Mesenchymal stem cell (in vitro differentiated cells and primary cell): ENCODE results near the gene ZC3H18.

Experiments
- DNase-seq: peaks from one replicate; pipeline ENCODE4 v3.0.0-alpha.2; 2013
- H2AFZ ChIP-seq: one replicate; pipeline ENCODE4 v1.6.1; 2013; ENCODE audit warnings: low read depth, mild to moderate bottlenecking, control low read depth, inconsistent platforms, low read length, moderate library complexity
- H2AK5ac ChIP-seq: 2 replicates; pipeline ENCODE4 v1.6.1; 2013; ENCODE audit warnings: low read length, moderate library complexity, mild to moderate bottlenecking, inconsistent platforms; ENCODE audit not compliant: severe bottlenecking
- H2BK120ac ChIP-seq: one replicate; pipeline ENCODE4 v1.6.1; 2013; ENCODE audit warnings: low read depth, mild to moderate bottlenecking, inconsistent platforms, low read length, moderate library complexity
- H2BK12ac ChIP-seq, 2 experiments: one replicate each; pipeline ENCODE4 v1.6.1; 2013; ENCODE audit warnings: inconsistent platforms in 2 of 2, low read length in 2 of 2, mild to moderate bottlenecking in 2 of 2, moderate library complexity in 2 of 2, control low read depth in 1 of 2
- H2BK15ac ChIP-seq: one replicate; pipeline ENCODE4 v1.6.1; 2013; ENCODE audit warnings: mild to moderate bottlenecking, low read depth, inconsistent platforms; ENCODE audit not compliant: poor library complexity, severe bottlenecking
- H2BK5ac ChIP-seq: 2 replicates; pipeline ENCODE4 v1.6.1; 2013; ENCODE audit warnings: low read depth, mild to moderate bottlenecking, low read length, control low read depth, inconsistent platforms; ENCODE audit not compliant: poor library complexity, severe bottlenecking
- H3K14ac ChIP-seq, 2 experiments: one replicate each; pipeline ENCODE4 v1.6.1; 2013; ENCODE audit warnings: inconsistent platforms in 2 of 2, low read length in 2 of 2, control low read depth in 1 of 2, mild to moderate bottlenecking in 1 of 2, moderate library complexity in 1 of 2
- H3K18ac ChIP-seq, 2 experiments: one replicate each; pipeline ENCODE4 v1.6.1; 2013; ENCODE audit warnings: inconsistent platforms in 2 of 2, low read length in 2 of 2, control low read depth in 1 of 2, low read depth in 1 of 2, mild to moderate bottlenecking in 1 of 2
- H3K23ac ChIP-seq, 2 experiments: one replicate each; pipeline ENCODE4 v1.6.1; 2013; ENCODE audit warnings: inconsistent platforms in 2 of 2, low read length in 2 of 2, mild to moderate bottlenecking in 2 of 2, moderate library complexity in 2 of 2, control low read depth in 1 of 2
- H3K27ac ChIP-seq: 2 replicates; pipeline ENCODE4 v1.5.1; 2013; ENCODE audit warnings: mild to moderate bottlenecking, moderate library complexity, low read length, control low read depth, inconsistent platforms; ENCODE audit not compliant: poor library complexity, severe bottlenecking
- H3K27me3 ChIP-seq, 2 experiments: 2 replicates each; pipeline versions ENCODE4 v1.6.1 to v1.7.0; 2013; ENCODE audit warnings: low read length in 2 of 2, mild to moderate bottlenecking in 2 of 2, moderate library complexity in 2 of 2, control low read depth in 1 of 2, inconsistent platforms in 1 of 2; ENCODE audit not compliant: control insufficient read depth in 1 of 2, insufficient read depth in 1 of 2
- H3K36me3 ChIP-seq, 2 experiments: 2 replicates each; pipeline versions ENCODE4 v1.6.1 to v1.7.0; 2013; ENCODE audit warnings: low read length in 2 of 2, control low read depth in 1 of 2, inconsistent platforms in 1 of 2, low read depth in 1 of 2, mild to moderate bottlenecking in 1 of 2; ENCODE audit not compliant: insufficient read depth in 2 of 2, control insufficient read depth in 1 of 2
- H3K4ac ChIP-seq, 2 experiments: one replicate each; pipeline ENCODE4 v1.6.1; 2013; ENCODE audit warnings: inconsistent platforms in 2 of 2, low read length in 2 of 2, mild to moderate bottlenecking in 2 of 2, moderate library complexity in 2 of 2, control low read depth in 1 of 2, low read depth in 1 of 2
- H3K4me1 ChIP-seq: 2 replicates; pipeline ENCODE4 v1.6.1; 2013; ENCODE audit warnings: low read depth, low read length, control low read depth; ENCODE audit not compliant: control insufficient read depth, insufficient read depth
- H3K4me2 ChIP-seq: 2 replicates; pipeline ENCODE4 v1.6.1; 2013; ENCODE audit warnings: low read length, mild to moderate bottlenecking, inconsistent platforms; ENCODE audit not compliant: poor library complexity, severe bottlenecking
- H3K4me3 ChIP-seq, 2 experiments: 2 replicates each; pipeline versions ENCODE4 v1.5.1 to v1.7.0; 2013; ENCODE audit warnings: low read length in 2 of 2, mild to moderate bottlenecking in 2 of 2, control low read depth in 1 of 2, low read depth in 1 of 2; ENCODE audit not compliant: insufficient read depth in 1 of 2
- H3K79me1 ChIP-seq: replicated peaks from 2 replicates; pipeline ENCODE4 v1.6.1; 2013; ENCODE audit warnings: mild to moderate bottlenecking, control low read depth, low read length, inconsistent platforms; ENCODE audit not compliant: poor library complexity, severe bottlenecking
- H3K9ac ChIP-seq: 2 replicates; pipeline ENCODE4 v1.7.0; 2013; ENCODE audit warnings: mild to moderate bottlenecking, low read length, moderate library complexity
- H3K9me3 ChIP-seq: 2 replicates; pipeline ENCODE4 v1.7.0; 2013; ENCODE audit warnings: mild to moderate bottlenecking, low read length; ENCODE audit not compliant: control insufficient read depth
- H4K8ac ChIP-seq: one replicate; pipeline ENCODE4 v1.6.1; 2013; ENCODE audit warnings: inconsistent platforms, mild to moderate bottlenecking, low read length, moderate library complexity
- H4K91ac ChIP-seq: one replicate; pipeline ENCODE4 v1.6.1; 2013; ENCODE audit warnings: mild to moderate bottlenecking, low read length, inconsistent platforms
- WGBS: methylation state at CpG from one replicate; pipeline ENCODE4 v1.1.7; 2013; ENCODE audit warnings: mixed read lengths; 5-methylcytosine and 5-hydroxymethylcytosine counted together

ZC3H18 gene

GRCh38 chr16:88649195-88649923 lies 79.2 kb downstream of the ZC3H18 start:
- Histone ChIP-seq H2BK5ac (no peak overlapping the region), H2AK5ac (no peak overlapping the region), H2BK12ac (no peak overlapping the region), H4K8ac (no peak overlapping the region), H3K4me3 (peak overlapping the region; percentile 82 to 89), H4K91ac (no peak overlapping the region), H3K14ac (no peak overlapping the region), H3K79me1 (peaks cover 24% of the 10 kb centered on the region), H3K18ac (peak overlapping the region in 1 of 2 experiments; percentile 35), H3K4me1 (peaks cover 37% of the 10 kb centered on the region), H2AFZ (no peak overlapping the region), H3K27me3 (no peaks in the 10 kb centered on the region), H2BK120ac (no peak overlapping the region), H3K9me3 (no peaks in the 10 kb centered on the region), H3K27ac (peak overlapping the region; percentile 30), H3K36me3 (peaks cover 16 to 59% of the 10 kb centered on the region in 2 experiments), H3K23ac (no peak overlapping the region), H3K4me2 (peak overlapping the region; percentile 60), H3K9ac (peak overlapping the region; percentile 86), H3K4ac (no peak overlapping the region), H2BK15ac (no peak overlapping the region)
- 83% methylated on average over 19 of the region's 20 CpGs for WGBS
- DNase-seq: peak; percentile 17

DNA sequence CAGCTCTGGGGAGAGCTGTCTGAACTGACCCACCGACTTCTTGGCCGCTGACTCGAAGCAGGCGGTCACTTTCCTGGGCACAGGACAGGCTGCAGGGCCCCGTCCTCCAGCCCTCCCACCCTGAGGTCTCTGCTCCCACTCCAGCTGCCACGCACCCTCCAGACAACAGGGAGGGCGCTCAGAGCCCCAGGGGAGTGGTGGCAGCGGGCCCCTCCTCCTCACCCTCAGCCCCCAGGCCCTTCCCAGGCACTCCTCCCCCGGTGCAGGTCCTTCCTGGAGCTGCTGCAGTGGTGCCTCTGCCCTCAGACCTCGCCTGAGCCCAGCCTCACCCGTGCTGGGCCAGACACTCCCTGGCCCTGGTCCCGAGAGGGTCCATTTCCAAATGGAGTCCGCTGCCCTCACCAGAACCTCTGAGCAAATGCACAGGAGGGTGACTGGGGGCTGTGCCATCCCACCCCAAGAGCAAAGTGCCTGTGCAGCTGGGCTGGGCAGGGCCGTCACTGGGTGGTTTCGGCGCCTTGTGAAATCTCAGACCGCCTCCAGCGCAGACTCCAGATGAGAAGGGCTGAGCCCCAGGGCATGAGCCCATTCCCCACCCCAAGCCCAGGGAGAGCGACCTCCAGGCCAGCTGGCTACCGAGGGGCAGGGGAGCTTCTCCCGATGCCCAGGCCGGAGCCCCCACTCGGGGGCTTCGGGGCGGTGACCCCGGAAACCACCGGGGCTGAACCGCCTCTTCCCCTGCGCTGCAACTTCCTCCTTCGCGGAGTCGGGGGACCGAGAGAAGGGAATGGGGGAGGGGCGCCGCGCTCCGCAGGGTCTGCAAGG lies 79.9 kb downstream of the ZC3H18 start:
- Histone ChIP-seq H3K4me2 (peak overlapping the region; percentile 60), H3K4ac (peak overlapping the region; percentile 1 to 21), H3K4me3 (peak overlapping the region; percentile 82 to 89), H3K27me3 (no peaks in the 10 kb centered on the region), H3K4me1 (peaks cover 40% of the 10 kb centered on the region), H3K79me1 (peaks cover 24% of the 10 kb centered on the region), H4K91ac (peak overlapping the region; percentile 72), H3K14ac (peak overlapping the region in 1 of 2 experiments; percentile 96), H3K18ac (peak overlapping the region; percentile 35 to 92), H2BK12ac (peak overlapping the region in 1 of 2 experiments; percentile 76), H3K9me3 (no peaks in the 10 kb centered on the region), H3K36me3 (peaks cover 24 to 63% of the 10 kb centered on the region in 2 experiments), H4K8ac (peak overlapping the region; percentile 10), H3K23ac (peak overlapping the region in 1 of 2 experiments; percentile 85), H3K9ac (peak overlapping the region; percentile 86), H2AFZ (peak overlapping the region; percentile 46), H3K27ac (peak overlapping the region; percentile 30), H2AK5ac (no peak overlapping the region), H2BK15ac (no peak overlapping the region), H2BK120ac (peak overlapping the region; percentile 36), H2BK5ac (peak overlapping the region; percentile 38)
- WGBS: 10% methylated on average over 36 of the region's 37 CpGs
- DNase-seq: peak; percentile 69

GRCh38 chr16:88650749-88651275 lies 80.6 kb downstream of the ZC3H18 start, which contains the start of gene CYBA:
Gene CYBA (minus strand): TSS chr16:88651053. CDS start chr16:88651013, 40 bp downstream.
- peak within 1 kb of the TSS in 1 of 2 experiments; percentile 85 for H3K23ac ChIP-seq
- H3K4ac ChIP-seq: peak within 1 kb of the TSS; percentile 21 to 25
- peak within 1 kb of the TSS; percentile 50 for H3K27ac ChIP-seq
- DNase-seq: peak; percentile 84
- peaks cover 20% of the 10 kb centered on the region for H3K79me1 ChIP-seq
- H2AK5ac ChIP-seq: peak within 1 kb of the TSS; percentile 18
- peak within 1 kb of the TSS; percentile 61 to 92 for H3K18ac ChIP-seq
- peak within 1 kb of the TSS; percentile 75 for H3K4me2 ChIP-seq
- under 1% methylated on average over 39 of the region's 41 CpGs for WGBS
- H2BK12ac ChIP-seq: peak within 1 kb of the TSS in 1 of 2 experiments; percentile 76
- H2BK5ac ChIP-seq: peak within 1 kb of the TSS; percentile 48
- peak within 1 kb of the TSS; percentile 83 for H4K91ac ChIP-seq
- H3K36me3 ChIP-seq: peaks cover 28 to 63% of the 10 kb centered on the region in 2 experiments
- H3K4me3 ChIP-seq: peak within 1 kb of the TSS; percentile 82 to 89
- no peaks in the 10 kb centered on the region for H3K27me3 ChIP-seq
- no peaks in the 10 kb centered on the region for H3K9me3 ChIP-seq
- H3K14ac ChIP-seq: peak within 1 kb of the TSS in 1 of 2 experiments; percentile 96
- peak within 1 kb of the TSS; percentile 86 for H3K9ac ChIP-seq
- H4K8ac ChIP-seq: peak within 1 kb of the TSS; percentile 83
- peaks cover 46% of the 10 kb centered on the region for H3K4me1 ChIP-seq
- peak within 1 kb of the TSS; percentile 87 for H2BK120ac ChIP-seq
- peak within 1 kb of the TSS; percentile 46 for H2AFZ ChIP-seq
- peak within 1 kb of the TSS; percentile 26 for H2BK15ac ChIP-seq
